ENCODE data around the gene C1QTNF12.
A peak's percentile ranks its signal among the peaks of the same experiment; 100 is the strongest.

The C1QTNF12 gene

GRCh38 chr1:1228596-1229321, 17.8 kb downstream of the C1QTNF12 start:
- DNase-seq (ENCODE audit: low read depth): no peak

GRCh38 chr1:1228187-1228586, 18.3 kb downstream of the C1QTNF12 start:
- no peak for DNase-seq (ENCODE audit: low read depth)

GRCh38 chr1:1227386-1227785, 19.1 kb downstream of the C1QTNF12 start:
- DNase-seq (ENCODE audit: low read depth): no peak

GRCh38 chr1:1226566-1227362, 19.8 kb downstream of the C1QTNF12 start:
- no peak for DNase-seq (ENCODE audit: low read depth)

- DNase-seq (ENCODE audit: low read depth): no peak
Measured at GRCh38 chr1:1225913-1226312, 20.6 kb downstream of the C1QTNF12 start.

- DNase-seq (ENCODE audit: low read depth): no peak
Measured at GRCh38 chr1:1225238-1225845, 21.2 kb downstream of the C1QTNF12 start.

- DNase-seq (ENCODE audit: low read depth): no peak
Measured at GRCh38 chr1:1223891-1224290, 22.6 kb downstream of the C1QTNF12 start.

- no peak for DNase-seq (ENCODE audit: low read depth)
Measured at GRCh38 chr1:1223321-1223720, 23.2 kb downstream of the C1QTNF12 start.

GRCh38 chr1:1222575-1223225, 23.8 kb downstream of the C1QTNF12 start:
- no peak for DNase-seq (ENCODE audit: low read depth)

- DNase-seq (ENCODE audit: low read depth): no peak
Measured at GRCh38 chr1:1221887-1222574, 24.5 kb downstream of the C1QTNF12 start.

GRCh38 chr1:1220197-1220596, 26.3 kb downstream of the C1QTNF12 start:
- no peak for DNase-seq (ENCODE audit: low read depth)

GRCh38 chr1:1219341-1219740, 27.2 kb downstream of the C1QTNF12 start:
- peak; percentile 42 for DNase-seq (ENCODE audit: low read depth)

- DNase-seq (ENCODE audit: low read depth): no peak
Measured at GRCh38 chr1:1218524-1219200, 27.9 kb downstream of the C1QTNF12 start.

GRCh38 chr1:1217621-1218523, 28.6 kb downstream of the C1QTNF12 start:
- DNase-seq (ENCODE audit: low read depth): peak; percentile 40

GRCh38 chr1:1216770-1217620, 29.5 kb downstream of the C1QTNF12 start:
- DNase-seq (ENCODE audit: low read depth): no peak

GRCh38 chr1:1215881-1216605, 30.5 kb downstream of the C1QTNF12 start:
- DNase-seq (ENCODE audit: low read depth): no peak

- no peak for DNase-seq (ENCODE audit: low read depth)
Measured at GRCh38 chr1:1215080-1215676, 31.3 kb downstream of the C1QTNF12 start.
